Embryonic facial prominence (tissue), 1 donor: ENCODE results near the gene BIRC7.

Experiments
- DNase-seq: peaks from one replicate; pipeline ENCODE4 v3.0.0-alpha.2; 2016; ENCODE audit errors: extremely low spot score

BIRC7 gene, protein sequence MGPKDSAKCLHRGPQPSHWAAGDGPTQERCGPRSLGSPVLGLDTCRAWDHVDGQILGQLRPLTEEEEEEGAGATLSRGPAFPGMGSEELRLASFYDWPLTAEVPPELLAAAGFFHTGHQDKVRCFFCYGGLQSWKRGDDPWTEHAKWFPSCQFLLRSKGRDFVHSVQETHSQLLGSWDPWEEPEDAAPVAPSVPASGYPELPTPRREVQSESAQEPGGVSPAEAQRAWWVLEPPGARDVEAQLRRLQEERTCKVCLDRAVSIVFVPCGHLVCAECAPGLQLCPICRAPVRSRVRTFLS

DNA sequence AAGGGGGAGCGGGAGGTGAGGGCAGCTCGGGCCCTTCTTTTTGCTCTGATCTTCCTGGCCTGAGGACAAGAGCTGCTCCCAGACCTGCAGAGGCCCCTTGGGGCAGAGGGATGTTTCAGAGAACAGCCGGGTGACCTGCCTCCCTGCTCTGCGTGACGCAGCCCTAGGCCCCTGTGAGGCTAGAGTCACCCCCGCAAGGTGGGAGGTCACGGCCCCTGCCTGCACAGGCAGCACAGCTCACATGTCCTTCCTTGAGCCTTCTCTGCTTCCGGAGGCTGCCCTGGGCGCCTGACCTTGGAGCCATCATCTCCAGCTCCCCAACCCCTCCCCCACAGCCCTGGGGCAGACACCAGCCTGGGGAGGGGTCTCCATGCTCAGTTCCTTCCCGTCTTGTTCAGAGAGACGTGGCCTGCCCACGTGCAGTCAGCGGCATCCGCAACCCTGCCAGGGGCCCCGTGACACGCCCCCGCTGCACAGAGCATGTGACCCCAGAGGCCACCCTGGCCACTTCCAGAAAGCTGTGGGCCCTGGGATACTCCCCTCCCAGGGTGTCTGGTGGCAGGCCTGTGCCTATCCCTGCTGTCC is at the start of gene BIRC7:
Gene BIRC7 (plus strand): TSS at position 507 of the 585 bp plus-strand sequence. CDS start 192 bp downstream, outside the sequence.
- DNase-seq: no peak

- no peak for DNase-seq
These were observed 49.6 kb upstream of the BIRC7 start for GRCh38 chr20:63186084-63186483.

GRCh38 chr20:63186528-63187316 is 49.0 kb upstream of the BIRC7 start:
- DNase-seq: no peak

- DNase-seq: no peak
These were observed 48.2 kb upstream of the BIRC7 start for GRCh38 chr20:63187338-63188158.

DNA sequence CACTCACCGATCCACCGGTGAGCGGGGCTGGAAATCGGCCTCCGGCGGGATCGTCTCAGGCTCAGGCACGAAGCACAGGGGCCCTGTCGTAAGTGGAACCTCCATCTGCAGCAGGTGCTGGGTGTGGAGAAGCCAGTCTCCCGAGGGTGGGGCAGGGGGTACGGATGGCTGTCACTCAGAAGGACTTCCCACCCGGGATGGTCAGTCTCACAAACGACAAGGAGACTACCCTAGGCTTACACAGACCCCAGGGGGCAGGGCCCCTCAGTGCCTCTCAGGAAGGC is 47.6 kb upstream of the BIRC7 start:
- no peak for DNase-seq

- no peak for DNase-seq
These were observed 46.9 kb upstream of the BIRC7 start for GRCh38 chr20:63188641-63189321.

GRCh38 chr20:63189322-63189642 is 46.4 kb upstream of the BIRC7 start:
- no peak for DNase-seq

- DNase-seq: no peak
These were observed 45.7 kb upstream of the BIRC7 start for GRCh38 chr20:63189846-63190559.

GRCh38 chr20:63190828-63191227 is 44.9 kb upstream of the BIRC7 start:
- DNase-seq: no peak

GRCh38 chr20:63191400-63191799 is 44.3 kb upstream of the BIRC7 start:
- DNase-seq: no peak

DNA sequence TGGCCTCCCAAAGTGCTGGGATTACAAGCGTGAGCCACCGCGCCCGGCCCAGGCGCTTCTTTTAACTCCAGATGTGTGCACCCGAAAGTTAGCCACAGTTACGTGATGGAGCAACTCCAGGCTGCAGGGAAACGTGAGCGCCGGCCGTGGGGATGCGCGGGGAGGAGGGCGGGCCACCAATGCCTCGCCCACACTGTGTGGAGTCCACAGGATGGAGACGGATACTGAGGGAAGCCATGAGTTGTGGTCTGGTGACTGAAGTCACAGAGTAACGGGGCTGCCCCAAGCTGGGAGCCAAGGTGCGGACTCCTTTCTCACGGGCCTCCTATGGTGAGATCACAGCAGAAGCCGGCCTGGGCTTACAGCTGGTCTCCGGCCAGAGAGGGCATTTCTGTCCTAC is 43.0 kb upstream of the BIRC7 start:
- DNase-seq: no peak

GRCh38 chr20:63194007-63194796 is 41.5 kb upstream of the BIRC7 start:
- DNase-seq: no peak

GRCh38 chr20:63194797-63195173 is 40.9 kb upstream of the BIRC7 start:
- DNase-seq: no peak

DNA sequence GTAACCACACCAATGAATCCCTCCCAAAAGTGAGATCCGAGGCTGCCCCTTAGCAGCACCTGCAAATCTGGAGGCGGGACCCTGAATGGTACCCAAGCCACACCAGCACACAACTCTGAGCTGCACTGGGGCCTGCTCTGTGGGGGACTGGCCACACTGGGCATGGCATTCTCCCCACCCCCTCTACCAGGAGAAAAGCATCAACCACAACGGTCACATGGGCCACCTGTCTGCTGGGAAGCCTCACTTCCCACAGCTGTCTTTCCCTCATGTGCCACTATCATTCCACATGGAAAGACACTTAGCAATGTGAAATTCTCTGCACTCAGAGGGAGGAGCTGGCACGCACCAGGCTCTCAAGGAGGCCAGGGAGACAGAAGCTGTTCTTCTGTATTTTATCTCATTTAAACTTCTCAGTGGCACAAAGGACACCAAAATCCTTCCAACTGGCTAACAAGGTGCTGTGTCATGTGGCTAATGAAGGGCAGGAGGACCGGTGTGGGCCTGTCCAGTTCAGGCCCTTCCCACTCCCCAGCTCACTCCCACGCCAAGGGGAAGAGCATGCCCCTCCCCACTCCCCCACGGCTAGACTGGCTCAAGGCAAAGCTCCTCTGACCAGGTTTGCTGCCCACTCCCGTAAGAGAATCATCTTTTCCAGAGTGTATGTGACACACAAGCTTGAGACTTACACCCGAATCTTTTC is 38.8 kb upstream of the BIRC7 start:
- DNase-seq: no peak

DNA sequence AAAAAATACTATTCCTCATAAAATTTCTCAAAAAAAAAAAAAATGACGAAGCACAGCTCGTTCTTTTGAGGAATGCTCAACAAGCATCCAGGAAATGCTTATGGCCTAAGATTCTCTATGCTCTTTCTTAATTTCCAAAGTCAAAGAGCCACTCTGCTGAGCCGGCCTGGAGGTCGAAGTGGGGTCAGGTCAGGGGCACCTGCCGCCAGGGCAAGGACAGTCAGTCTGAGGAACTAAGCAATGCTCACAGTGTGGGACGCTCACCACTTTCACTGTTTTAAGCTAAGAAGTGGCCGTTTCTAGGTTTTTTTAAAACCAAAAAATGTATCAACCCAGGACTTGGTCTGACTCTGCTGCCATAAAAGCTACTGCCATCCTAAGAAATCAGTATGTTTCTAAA is 37.1 kb upstream of the BIRC7 start:
- no peak for DNase-seq

DNA sequence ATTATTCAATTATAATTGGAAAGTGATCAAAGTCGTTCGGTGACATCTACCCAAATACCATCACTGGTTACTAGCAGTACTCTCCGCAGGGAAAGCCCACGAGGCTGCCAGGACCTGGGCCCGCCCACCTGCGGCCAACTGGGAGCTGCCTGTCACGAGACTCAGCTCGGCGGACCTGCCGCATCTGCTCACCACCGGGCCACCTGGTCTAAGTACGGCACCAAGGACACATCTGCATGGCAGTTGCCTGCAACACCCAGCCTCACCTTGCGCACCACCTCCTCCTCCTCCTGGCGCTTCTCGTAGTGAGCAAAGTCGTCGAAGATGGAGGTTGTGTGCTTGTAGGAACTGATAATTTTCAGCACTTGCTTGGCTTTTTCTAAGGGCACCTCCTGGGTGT is 33.7 kb upstream of the BIRC7 start:
- no peak for DNase-seq

GRCh38 chr20:63202811-63203526 is 32.7 kb upstream of the BIRC7 start:
- DNase-seq: no peak

DNA sequence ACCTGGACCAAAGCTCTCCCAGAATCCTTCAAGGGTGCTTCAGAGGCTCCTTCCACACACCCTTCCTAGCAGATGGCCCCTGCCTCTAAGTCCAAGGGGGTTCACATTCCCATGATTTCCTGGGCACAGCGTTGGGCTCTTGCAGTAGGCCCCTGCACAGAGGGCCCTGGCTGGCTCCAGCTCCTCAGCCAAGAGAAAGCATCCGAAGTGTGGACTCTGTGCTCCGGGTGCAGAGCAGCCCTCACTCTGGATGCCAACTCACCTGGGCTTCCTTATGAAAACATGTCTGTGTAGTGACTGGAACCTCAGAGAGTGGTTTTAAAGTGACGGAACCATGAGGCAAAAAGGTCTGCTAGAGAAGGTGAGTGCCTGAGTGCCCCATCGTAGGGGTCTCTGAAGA is 31.3 kb upstream of the BIRC7 start:
- DNase-seq: no peak

DNA sequence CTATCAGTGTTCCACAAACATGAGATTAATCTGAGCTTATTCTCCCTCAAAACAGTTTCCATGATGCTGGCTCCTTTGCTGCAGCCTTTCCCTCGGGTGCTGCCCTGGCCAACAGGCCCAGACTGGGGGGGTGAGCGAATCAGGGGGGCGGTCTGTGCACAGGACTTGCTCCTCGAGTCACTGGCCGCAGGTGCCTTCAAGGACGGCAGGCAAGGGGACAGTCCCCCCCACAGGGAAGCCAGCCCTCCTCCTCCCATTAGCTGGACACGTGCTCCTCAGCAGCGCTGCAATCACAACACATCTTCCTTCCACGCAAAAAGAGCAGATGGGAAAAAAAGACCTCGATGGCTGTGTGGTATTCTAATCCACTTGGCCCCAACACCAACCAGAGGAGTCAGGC is 29.8 kb upstream of the BIRC7 start:
- no peak for DNase-seq
